GM18861 (cell line): Measurements from ENCODE around the gene ST3GAL3.
"Not testable (repeated sequence)": the region's sequence is repeated elsewhere in the genome, so short reads cannot be mapped to it uniquely, and the experiment has no call there.

Experiments
- ATAC-seq: cut with Tn5 transposase; IDR thresholded peaks from one replicate; pipeline ENCODE4 v1.9.1; 2021; ENCODE audit not compliant: unreplicated experiment

The ST3GAL3 gene

DNA sequence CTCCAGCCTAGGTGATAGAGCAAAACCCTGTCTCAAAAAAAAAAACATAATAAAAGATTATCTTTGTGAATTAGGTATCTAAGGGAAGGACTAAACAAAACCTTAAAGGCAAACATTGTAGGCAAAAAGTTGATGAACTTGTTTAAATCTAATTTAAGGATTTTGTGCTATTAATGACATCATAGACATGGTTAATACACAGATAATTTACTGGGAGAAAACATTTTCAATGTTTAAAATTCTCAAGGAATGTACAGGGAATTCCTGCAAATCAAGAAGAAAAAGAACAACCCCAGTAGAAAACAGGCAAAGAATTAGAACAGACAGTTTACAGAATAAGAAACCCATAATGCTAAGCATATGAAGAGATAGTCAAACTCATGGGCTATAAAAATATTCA is 47.6 kb downstream of the ST3GAL3 start:
- ATAC-seq: no peak

GRCh38 chr1:43757343-43758053 is 50.2 kb downstream of the ST3GAL3 start:
- no peak for ATAC-seq

DNA sequence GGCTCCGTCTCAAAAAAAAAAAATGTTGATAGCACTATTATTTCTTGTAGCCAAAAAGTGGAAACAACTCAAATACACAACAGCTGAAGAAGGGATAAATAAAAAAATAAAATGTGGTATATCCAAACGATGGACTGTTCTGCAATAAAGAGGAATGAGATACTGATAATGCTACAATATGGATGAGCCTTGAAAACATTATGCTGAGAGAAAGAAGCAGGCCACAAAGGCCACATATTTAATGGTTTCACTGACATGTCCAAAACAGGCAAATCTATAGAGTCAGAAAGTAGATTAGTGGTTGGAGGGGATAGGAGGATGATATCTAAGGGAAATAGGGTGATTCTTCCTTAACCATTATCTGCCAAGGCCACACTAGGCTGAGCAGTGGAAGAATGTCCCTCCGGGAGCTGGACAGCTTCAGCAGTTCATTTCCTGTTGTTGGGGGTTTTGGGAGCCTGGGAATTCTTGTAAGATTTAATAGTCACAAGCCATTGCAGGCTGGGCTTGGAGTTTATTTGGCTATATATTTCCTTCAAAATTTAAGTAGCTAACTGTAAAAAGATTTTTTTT is 53.5 kb downstream of the ST3GAL3 start:
- no peak for ATAC-seq

DNA sequence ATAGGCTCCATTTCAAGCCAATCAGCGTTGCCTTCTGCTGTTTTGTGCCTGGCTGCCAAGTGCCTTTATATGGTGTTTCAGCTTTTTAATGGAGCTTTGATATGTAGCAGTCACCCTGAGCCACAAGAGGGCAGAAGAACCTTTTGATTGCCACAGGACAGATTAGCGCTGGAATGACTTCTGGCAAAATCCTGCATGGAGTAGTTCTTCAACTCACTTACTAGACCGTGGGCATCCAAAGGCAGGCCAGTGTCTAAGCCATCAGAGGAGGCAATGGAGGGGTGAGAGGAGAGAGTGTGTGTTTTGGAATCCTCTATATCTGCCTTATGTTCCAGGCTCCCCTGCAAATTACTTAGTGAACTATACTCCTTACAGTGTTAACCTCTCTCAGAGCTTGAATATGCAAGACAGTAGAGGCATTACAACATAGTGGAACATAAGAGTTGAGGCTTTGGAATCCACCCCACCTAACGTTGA is 56.2 kb downstream of the ST3GAL3 start:
- no peak for ATAC-seq

DNA sequence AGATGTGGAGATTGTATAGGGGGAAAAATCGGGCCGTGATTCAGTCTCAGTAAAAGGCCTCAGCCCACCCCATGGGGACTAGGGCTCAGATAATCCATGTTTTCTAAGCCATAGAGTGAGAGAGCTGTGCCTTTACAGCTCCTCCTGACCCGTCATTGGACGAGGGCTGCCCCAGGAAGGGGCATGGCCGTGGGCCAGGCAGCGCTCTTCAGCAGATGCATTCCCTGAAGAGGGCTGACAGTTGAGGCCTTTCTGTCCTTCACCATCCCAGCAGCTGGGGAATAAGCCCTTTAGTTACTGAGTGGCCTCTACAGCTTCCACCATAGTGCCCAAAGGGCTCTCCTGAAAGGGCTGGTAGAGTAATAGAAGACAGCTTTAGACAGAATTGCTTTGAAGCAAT is 57.2 kb downstream of the ST3GAL3 start:
- ATAC-seq: no peak

- no peak for ATAC-seq
Measured at GRCh38 chr1:43766086-43766784, 58.9 kb downstream of the ST3GAL3 start.

DNA sequence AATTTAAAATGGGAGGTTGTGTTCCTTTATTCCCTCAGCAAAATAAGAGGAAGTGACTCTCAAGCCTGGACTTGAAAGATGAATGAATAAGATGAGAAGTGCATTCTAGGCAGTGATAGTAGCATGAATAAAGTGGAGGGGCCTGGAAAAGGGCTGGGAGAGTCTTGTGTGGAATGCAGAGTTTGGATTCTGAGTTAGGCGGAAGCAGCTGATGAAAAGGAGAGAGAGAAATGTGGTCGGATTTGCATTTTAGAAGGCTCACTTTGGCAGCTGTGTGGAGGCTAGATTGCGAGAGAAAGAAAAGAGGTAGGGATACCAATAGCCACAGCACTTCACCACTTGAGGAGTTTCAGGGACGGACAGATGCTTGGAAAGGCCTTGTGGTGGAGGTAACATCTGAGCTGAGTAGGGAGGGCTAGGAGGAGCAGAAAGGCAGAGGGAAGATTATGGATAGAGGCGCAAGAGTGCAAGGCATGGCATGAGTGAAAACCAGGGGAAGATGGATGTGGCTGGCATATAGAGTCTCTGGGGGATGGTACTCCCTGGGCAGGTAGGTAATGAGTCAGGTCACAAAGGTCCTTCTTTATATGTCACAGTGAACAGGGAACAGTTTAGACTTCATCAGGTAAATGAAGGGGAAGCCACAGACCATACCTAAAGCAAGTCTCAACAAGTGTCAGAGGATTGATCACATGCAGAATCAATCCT is 59.6 kb downstream of the ST3GAL3 start:
- ATAC-seq: no peak

- ATAC-seq: no peak
Measured at GRCh38 chr1:43768168-43768567, 60.8 kb downstream of the ST3GAL3 start.

DNA sequence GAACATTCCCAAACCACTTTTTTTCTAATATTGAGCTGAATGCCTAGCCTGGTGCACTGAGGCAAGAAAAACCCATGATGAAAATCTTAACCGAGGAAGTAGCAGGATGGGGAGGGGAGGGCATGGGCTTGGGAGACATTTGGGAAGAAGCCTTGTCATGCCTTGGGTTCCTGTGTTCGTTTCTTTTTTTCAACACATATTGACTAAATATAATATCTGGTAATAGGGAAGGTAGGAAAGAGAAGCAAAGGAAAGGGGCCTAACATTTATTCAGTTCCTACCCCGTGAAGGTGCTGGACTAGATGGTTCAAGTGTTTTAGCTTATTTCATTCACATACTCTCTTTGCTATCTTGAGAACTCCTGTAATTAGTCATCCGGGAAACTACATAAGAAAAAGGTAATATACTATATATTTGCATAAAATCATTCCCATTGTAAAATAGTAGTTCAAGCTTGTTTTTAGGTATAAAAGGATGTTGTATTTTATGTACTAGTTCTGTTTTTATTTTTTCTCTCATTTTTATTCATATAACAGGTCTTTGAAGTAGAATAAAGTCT is 62.1 kb downstream of the ST3GAL3 start:
- ATAC-seq: no peak

DNA sequence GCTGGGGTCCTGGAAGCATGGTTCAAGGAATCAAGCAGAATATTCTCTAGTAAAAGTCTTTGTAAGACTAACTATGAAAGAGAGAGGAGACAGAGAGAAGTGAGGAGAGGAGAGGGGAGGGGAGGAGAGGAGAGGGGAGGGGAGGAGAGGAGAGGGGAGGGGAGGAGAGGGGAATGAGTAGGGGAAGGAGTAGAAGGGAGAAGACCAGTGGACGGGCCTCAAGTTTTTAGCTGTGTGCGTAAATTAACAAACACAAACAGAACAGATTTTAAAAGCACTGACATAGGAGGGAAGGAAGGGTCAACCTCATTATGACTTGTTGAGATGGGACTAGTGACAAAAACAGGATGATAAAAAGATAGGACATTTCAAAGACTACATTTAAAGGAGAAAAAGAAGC is 62.8 kb downstream of the ST3GAL3 start:
- no peak for ATAC-seq

DNA sequence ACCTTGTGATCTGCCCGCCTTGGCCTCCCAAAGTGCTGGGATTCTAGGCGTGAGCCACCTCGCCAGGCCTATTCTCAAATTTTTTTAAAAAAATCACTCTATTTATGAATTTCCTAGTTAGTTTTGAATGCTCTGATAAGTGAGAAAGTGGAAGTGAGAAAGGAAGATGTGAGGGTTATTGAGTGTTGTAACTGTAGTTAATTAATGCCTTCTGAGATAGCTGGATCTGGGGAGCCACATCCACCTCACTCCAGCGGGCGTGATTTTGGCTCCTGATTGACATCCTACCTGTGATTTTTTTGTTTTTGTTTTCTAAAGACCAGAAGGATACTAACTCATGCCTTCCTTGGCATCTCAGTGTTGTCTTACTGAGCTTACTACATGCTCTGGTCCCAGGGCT is 65.6 kb downstream of the ST3GAL3 start:
- ATAC-seq: no peak

DNA sequence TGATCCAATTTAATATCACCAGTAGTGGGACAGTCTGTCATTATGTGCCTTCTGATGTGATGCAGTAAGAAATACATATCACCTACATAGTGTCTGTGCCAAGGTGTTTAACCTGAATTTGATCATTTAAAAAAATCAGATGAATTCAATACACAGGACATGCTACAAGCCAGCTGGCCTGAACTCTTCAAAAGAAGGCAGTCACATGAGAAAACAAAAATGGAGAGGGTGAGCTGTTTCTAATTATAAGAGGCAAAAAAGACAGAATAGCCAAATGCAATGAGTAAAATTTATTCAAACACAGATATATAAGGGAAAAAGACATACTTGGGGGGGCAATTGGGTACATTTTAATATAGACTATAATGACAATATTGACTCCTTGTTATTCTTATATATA is 66.5 kb downstream of the ST3GAL3 start:
- no peak for ATAC-seq

DNA sequence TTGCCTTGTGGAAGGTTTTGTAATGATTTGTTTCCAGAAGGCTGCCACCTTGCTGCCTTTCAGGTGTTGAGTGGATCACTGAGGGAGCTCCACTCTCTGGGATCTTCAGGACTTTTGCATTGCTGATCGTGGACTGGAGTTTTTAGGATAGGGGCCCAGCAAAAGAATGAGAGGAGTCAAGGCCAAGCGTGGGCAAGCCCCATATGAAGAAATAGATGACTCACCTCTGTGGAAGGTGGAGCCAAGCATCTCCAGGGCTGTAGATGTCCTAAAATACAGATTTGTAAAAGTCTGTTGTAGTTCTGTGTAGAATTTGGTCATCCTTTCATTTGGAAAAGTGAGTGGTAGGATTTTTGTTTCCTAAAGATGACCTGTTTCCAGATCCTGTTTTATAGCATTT is 67.0 kb downstream of the ST3GAL3 start:
- no peak for ATAC-seq

DNA sequence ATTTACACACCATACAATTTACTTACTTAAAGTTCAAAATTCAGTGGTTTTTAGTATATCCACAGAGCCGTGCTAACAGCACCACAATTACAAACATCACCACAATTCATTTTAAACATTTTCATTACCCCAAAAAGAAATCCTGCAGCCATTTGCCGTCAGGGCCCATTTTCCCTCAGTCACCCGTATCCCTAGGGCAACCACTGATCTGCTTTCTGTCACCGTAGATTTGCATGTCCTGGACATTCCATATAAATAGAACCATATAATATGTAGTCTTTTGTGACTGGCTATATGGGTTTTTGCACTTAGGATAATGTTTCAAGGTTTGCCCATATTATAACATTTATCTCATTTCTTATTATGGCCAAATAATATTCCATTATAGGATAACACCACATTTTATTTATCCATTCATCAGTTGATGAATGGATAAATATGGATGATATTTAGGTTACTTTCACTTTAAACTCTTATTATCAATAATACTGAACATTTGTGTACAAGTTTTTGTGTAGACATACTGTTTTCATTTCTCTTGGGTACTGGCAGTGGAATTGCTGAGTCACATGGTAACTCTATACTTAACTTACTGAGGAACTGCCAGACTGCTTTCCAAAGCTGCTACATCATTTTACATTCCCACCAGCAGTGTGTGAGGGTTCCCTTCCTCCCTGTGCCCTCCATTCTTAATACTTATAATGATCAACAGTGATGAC is 68.9 kb downstream of the ST3GAL3 start:
- ATAC-seq: no peak

- ATAC-seq: not testable (repeated sequence)
Measured at GRCh38 chr1:43777916-43778315, 70.6 kb downstream of the ST3GAL3 start.

GRCh38 chr1:43779266-43779665 is 71.9 kb downstream of the ST3GAL3 start:
- no peak for ATAC-seq

GRCh38 chr1:43779805-43780403 is 72.6 kb downstream of the ST3GAL3 start:
- no peak for ATAC-seq

DNA sequence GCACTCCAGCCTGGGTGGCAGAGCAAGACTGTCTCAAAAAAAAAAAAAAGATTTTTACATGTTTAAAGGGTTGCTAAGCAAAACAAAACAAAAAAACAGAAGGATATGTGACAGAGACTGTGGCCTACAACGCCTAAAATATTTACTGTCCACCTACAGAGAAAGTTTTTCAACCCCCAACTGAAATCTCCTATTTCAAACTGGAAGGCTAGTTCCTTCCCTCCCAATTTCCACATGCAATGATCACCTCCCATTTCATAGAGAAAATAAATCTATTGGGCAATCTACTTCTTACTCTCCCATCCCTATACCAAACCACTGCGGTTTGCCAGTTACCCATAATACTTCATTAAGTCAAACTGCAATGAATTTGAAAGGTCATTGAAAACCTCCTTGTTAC is 74.2 kb downstream of the ST3GAL3 start:
- ATAC-seq: no peak

GRCh38 chr1:43783096-43783670 is 75.8 kb downstream of the ST3GAL3 start:
- no peak for ATAC-seq

DNA sequence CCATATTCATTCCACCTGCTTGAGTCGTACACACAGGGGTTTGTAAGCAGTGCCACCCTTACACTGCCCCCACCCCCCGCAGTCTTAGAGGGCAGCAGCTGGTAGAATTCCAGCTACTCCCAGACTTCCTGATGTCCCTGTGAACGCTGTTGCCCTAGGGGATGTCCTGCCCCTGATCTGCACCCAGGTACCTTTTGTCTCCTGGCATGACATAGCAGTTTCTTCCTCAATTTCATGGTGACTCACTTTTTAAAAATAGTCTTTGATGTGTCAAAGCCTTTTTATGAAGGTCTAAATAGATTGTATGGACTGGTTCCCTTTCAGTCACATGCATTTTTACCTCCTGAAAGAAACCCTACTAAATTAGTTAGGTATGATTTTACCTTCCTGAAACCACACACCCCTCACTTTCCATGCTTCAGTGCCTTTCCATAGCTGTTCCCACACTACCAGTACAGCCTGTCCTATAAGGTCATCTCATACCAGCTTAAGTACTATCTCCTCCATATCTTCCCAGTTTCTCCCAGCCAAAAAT is 76.4 kb downstream of the ST3GAL3 start:
- ATAC-seq: peak; percentile 36
